ENCODE results near the gene GABRG3.

GABRG3 gene

DNA sequence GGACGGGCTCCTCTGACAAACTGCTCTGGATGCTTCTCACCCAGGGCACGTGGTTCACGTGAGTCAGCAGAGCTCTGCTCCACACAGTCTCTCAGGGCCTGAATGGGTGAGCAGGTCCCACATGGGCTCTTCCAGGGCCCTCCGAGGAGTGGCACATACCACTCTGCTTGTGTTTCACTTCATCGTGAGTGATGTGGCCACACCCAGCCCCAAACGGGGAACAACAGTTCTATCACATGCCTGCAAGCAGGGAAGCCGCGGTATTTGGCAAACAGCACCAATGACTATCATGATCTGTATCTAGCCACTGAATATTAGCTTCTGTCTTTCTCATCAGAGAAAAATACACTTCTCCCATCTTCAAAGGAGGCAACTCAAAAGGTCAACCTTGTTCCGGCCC lies 352.8 kb downstream of the GABRG3 start:
- no peak for DNase-seq (ENCODE audit: low read depth)
- TF ChIP-seq, protein P1, sequence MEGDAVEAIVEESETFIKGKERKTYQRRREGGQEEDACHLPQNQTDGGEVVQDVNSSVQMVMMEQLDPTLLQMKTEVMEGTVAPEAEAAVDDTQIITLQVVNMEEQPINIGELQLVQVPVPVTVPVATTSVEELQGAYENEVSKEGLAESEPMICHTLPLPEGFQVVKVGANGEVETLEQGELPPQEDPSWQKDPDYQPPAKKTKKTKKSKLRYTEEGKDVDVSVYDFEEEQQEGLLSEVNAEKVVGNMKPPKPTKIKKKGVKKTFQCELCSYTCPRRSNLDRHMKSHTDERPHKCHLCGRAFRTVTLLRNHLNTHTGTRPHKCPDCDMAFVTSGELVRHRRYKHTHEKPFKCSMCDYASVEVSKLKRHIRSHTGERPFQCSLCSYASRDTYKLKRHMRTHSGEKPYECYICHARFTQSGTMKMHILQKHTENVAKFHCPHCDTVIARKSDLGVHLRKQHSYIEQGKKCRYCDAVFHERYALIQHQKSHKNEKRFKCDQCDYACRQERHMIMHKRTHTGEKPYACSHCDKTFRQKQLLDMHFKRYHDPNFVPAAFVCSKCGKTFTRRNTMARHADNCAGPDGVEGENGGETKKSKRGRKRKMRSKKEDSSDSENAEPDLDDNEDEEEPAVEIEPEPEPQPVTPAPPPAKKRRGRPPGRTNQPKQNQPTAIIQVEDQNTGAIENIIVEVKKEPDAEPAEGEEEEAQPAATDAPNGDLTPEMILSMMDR (IDR thresholded peaks at IDR 0.05; ENCODE audit: control insufficient read depth, insufficient read depth, low read depth, low read length, missing control alignments) = no peak
- H3K4me3 ChIP-seq (ENCODE audit: control insufficient read depth, low read depth, low read length) = no peak overlapping the region

DNA sequence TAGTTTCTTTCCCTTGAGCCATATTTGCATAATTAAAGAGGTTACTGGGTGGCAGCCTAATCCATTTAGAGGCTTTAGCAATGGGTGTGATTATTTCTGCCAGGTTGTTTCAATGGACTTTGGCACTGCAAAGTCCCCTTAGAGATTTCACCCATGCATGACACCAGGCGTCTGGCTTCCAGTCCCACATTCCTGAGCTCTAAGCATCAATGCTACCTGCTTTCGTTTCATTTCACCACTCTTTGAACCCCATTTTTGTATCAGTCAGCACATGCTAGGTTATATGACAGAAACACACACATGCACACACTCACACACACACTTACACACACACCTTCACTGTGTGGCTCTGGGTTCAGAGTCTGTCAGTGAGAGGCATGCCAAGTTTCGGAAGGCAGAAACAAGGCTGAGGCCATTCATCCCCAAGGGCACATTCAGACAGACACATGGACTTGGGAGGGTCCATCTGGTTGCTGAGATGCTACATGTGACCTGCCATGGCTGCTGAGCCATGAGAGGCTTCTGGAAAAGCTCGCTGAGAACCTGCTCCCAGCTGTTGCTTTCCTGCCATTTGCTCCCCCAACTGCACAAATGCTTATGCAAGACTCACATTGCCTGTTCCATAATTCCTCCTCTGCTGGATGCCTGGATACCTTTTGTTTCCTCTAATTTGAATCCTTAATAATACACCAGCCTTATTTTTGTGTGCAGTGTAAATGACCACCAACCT lies 354.1 kb downstream of the GABRG3 start:
- no peak for DNase-seq (ENCODE audit: low read depth)
- no peak overlapping the region for H3K4me3 ChIP-seq (ENCODE audit: control insufficient read depth, low read depth, low read length)
- TF ChIP-seq, protein P1 (IDR thresholded peaks at IDR 0.05; ENCODE audit: control insufficient read depth, insufficient read depth, low read depth, low read length, missing control alignments) = no peak

DNA sequence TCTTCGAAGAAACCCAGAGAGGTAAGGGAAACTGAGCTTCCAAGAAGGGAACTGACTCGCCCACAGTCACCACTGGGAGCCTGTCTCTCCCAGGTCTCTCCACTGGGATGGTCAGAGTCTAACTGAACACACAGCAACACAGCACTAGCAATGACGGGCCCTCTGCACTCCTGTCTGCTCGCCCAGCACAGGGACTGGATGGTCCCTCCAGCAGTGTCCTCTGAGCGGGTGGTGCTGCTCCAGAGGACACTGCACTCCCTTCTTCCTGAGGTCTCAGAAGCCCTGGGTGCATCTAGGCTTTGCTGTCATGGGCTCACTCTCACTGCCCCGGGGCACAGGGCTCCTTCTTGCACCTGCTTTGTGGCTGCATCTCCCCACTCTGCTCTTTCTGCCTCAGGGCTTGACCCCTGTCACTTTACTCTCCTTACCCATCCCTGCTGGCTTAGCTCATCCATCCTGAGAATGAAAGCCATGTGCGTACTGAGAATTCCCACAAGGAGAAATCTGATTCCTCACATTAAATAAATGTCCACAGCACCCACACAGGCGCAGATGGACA lies 356.6 kb downstream of the GABRG3 start:
- no peak overlapping the region for H3K4me3 ChIP-seq (ENCODE audit: control insufficient read depth, low read depth, low read length)
- TF ChIP-seq, protein P1 (IDR thresholded peaks at IDR 0.05; ENCODE audit: control insufficient read depth, insufficient read depth, low read depth, low read length, missing control alignments) = no peak
- DNase-seq (ENCODE audit: low read depth) = no peak

DNA sequence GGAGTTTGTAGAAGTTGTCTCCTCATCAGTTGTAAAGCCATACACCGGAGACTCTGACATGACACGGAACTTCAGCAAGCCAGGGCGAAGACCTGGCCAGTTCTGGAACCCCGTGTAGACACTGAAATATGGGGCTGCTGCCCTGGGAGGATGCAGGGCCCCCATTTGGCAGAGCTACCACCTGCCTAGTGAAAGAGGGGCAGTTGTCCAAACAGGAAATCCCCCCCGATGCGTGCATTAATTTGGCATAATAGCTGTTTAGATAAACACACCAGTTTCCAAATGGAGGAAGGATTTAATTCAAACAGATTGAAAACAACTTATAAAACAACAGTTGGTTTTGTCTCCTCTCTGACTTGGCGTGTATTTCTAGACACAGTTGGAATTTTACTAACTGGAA lies 357.2 kb downstream of the GABRG3 start:
- TF ChIP-seq, protein P1 (IDR thresholded peaks at IDR 0.05; ENCODE audit: control insufficient read depth, insufficient read depth, low read depth, low read length, missing control alignments) = no peak
- no peak for DNase-seq (ENCODE audit: low read depth)

DNA sequence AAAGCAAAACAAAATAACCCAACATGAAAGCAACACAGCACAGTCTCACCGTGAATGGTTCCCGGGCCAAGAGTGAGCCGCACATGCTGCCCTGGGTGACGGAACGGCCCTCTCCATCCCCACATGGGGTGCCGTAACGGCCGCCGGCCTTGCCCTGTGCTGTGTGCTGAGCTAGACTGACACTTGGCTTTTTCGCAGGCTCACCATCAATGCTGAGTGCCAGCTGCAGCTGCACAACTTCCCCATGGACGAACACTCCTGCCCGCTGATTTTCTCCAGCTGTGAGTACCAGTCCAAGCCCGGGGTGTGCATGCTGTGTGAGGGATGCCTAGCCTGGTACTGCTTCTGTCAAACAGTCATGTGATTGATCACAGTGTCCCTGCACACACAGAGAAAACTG lies 357.6 kb downstream of the GABRG3 start:
- DNase-seq (ENCODE audit: low read depth) = no peak
- TF ChIP-seq, protein P1 (IDR thresholded peaks at IDR 0.05; ENCODE audit: control insufficient read depth, insufficient read depth, low read depth, low read length, missing control alignments) = no peak
- no peak overlapping the region for H3K4me3 ChIP-seq (ENCODE audit: control insufficient read depth, low read depth, low read length)

More for the DNA sequence above, 357.2 kb downstream of the GABRG3 start:
- no peak overlapping the region for H3K4me3 ChIP-seq (ENCODE audit: control insufficient read depth, low read depth, low read length)

DNA sequence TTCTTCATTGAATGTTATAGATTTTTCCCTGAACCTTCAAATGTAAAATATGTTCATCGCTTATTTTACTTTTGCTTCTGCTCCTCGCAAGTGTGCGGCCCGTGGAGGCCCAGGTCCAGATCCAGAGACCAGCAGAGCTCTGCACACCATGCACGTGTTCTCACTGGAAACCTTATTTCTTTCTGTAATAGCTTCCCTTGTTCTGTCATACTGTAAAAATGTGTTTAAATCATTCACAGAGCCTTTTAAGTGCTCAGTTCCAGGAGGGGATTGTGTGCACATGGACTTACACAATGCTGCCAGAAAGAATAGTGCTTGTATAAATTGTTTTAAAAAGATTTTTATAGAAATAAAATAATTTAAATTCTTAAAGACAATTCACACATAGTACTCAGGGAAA lies 359.3 kb downstream of the GABRG3 start:
- H3K4me3 ChIP-seq (ENCODE audit: control insufficient read depth, low read depth, low read length) = no peak overlapping the region
- DNase-seq (ENCODE audit: low read depth) = no peak
- TF ChIP-seq, protein P1 (IDR thresholded peaks at IDR 0.05; ENCODE audit: control insufficient read depth, insufficient read depth, low read depth, low read length, missing control alignments) = no peak
